Endothelial cell of umbilical vein (primary cell): ENCODE measurements around the gene EFNA5. TPM values are rescaled to one million over a fixed set of nuclear protein-coding genes. Genes with fewer than 3 reads are reported as not detected.

Experiments used
- BruUV-seq: library from RNA; stranded (reverse); fragments of 400-500 nt; replicated peaks from 2 replicates; lab custom pipeline; 2021; lab: Mats Ljungman, UMichigan
- CTCF ChIA-PET: fragments of 300-600, 350-600 bp; sonication (Branson Sonifier 250); formaldehyde crosslinking; loops from one replicate; lab custom pipeline; 2021; ENCODE audit warnings: antibody characterized with exemption, inconsistent platforms; lab: Charles Lee
- POLR2A ChIA-PET: fragments of 300-600, 350-600 bp; sonication (Branson Sonifier 250); formaldehyde crosslinking; loops from one replicate; lab custom pipeline; 2021; ENCODE audit warnings: antibody characterized with exemption, inconsistent platforms; lab: Charles Lee
- DNase-seq: peaks from one replicate; pipeline ENCODE4 v3.0.0-alpha.2; 2011; ENCODE audit warnings: low read depth, low spot score
- FAIRE-seq: peaks from 2 replicates; lab custom pipeline; 2011; peaks lifted over from hg19 to GRCh38; lab: Jason Lieb, UNC
- H2AFZ ChIP-seq: 2 replicates; pipeline ENCODE4 v1.6.0; 2012; ENCODE audit warnings: low read depth, low read length, control low read depth, inconsistent platforms
- H3K27ac ChIP-seq: 2 replicates; pipeline ENCODE4 v1.5.1; 2011; ENCODE audit warnings: low read depth, mild to moderate bottlenecking, control low read depth, low read length, moderate library complexity; ENCODE audit not compliant: insufficient read depth
- H3K27me3 ChIP-seq, 2 experiments: 2 replicates each; pipeline versions ENCODE4 v1.6.0 to v1.6.1; 2011; ENCODE audit warnings: low read length in 2 of 2, mixed read lengths in 1 of 2; ENCODE audit not compliant: control insufficient read depth in 2 of 2, insufficient read depth in 2 of 2
- H3K36me3 ChIP-seq, 2 experiments: 2 replicates in 1 of 2; 3 replicates in 1 of 2; pipeline ENCODE4 v1.5.1; 2011; ENCODE audit warnings: low read length in 2 of 2, mild to moderate bottlenecking in 1 of 2, moderate library complexity in 1 of 2; ENCODE audit not compliant: control insufficient read depth in 2 of 2, insufficient read depth in 2 of 2; ENCODE audit errors: extremely low read depth in 1 of 2
- H3K4me1 ChIP-seq: 3 replicates; pipeline ENCODE4 v1.5.1; 2011; ENCODE audit warnings: mild to moderate bottlenecking, low read length; ENCODE audit not compliant: control insufficient read depth, insufficient read depth; ENCODE audit errors: extremely low read depth
- H3K4me2 ChIP-seq: 2 replicates; pipeline ENCODE4 v1.6.1; 2011; ENCODE audit warnings: low read length, control low read depth, mixed read lengths; ENCODE audit not compliant: insufficient read depth
- H3K4me3 ChIP-seq, 3 experiments: fragments of 200-600 bp in 1 of 3; sonication (generic), shearing (Covaris generic) in 1 of 3; replicated peaks in 1 of 3; 2 replicates each; pipeline ENCODE4 v1.5.1; 2011 to 2016; ENCODE audit warnings: control low read depth in 3 of 3, low read length in 3 of 3, mild to moderate bottlenecking in 2 of 3, inconsistent platforms in 1 of 3, low read depth in 1 of 3, moderate library complexity in 1 of 3; ENCODE audit not compliant: insufficient read depth in 1 of 3
- H3K79me2 ChIP-seq: 2 replicates; pipeline ENCODE4 v1.6.0; 2012; ENCODE audit warnings: low read length, inconsistent platforms; ENCODE audit not compliant: control insufficient read depth, insufficient read depth
- H3K9ac ChIP-seq: replicated peaks from 2 replicates; pipeline ENCODE3; 2011; ENCODE audit warnings: low read length, control low read depth; ENCODE audit not compliant: insufficient read depth; ENCODE audit errors: extremely low read depth
- H3K9me1 ChIP-seq: replicated peaks from 3 replicates; pipeline ENCODE4 v1.6.0; 2011; ENCODE audit warnings: mild to moderate bottlenecking, low read length; ENCODE audit not compliant: control insufficient read depth, insufficient read depth; ENCODE audit errors: extremely low read depth
- H3K9me3 ChIP-seq: replicated peaks from 2 replicates; pipeline ENCODE4 v1.5.1; 2012; ENCODE audit warnings: low read length, inconsistent platforms; ENCODE audit not compliant: control insufficient read depth, insufficient read depth
- H4K20me1 ChIP-seq: replicated peaks from 2 replicates; pipeline ENCODE3; 2011; ENCODE audit warnings: mild to moderate bottlenecking, low read length; ENCODE audit not compliant: control insufficient read depth, insufficient read depth; ENCODE audit errors: extremely low read depth
- EZH2 ChIP-seq: IDR thresholded peaks from 2 replicates; pipeline ENCODE4 v1.6.1; 2012; ENCODE audit warnings: borderline replicate concordance, low read depth, mild to moderate bottlenecking, moderate library complexity, low read length, inconsistent platforms; ENCODE audit not compliant: severe bottlenecking
- FOS ChIP-seq: IDR thresholded peaks from 2 replicates; pipeline ENCODE4 v1.6.1; 2011; ENCODE audit warnings: mild to moderate bottlenecking, low read length, moderate library complexity, borderline replicate concordance; ENCODE audit not compliant: insufficient read depth
- GATA2 ChIP-seq: IDR thresholded peaks from 2 replicates; pipeline ENCODE4 v1.7.0; 2011; ENCODE audit warnings: low read depth, mild to moderate bottlenecking, moderate library complexity, mixed read lengths, low read length; ENCODE audit not compliant: insufficient read length, insufficient read depth
- JUN ChIP-seq: IDR thresholded peaks from 2 replicates; pipeline ENCODE4 v1.6.1; 2011; ENCODE audit warnings: borderline replicate concordance, low read depth; ENCODE audit not compliant: insufficient read length, insufficient read depth
- MYC ChIP-seq: IDR thresholded peaks from one replicate; pipeline ENCODE4 v1.6.1; 2011; ENCODE audit warnings: mild to moderate bottlenecking, low read depth, low read length
- POLR2A ChIP-seq: IDR thresholded peaks from 2 replicates; pipeline ENCODE4 v1.6.1; 2012; ENCODE audit warnings: low read depth, mild to moderate bottlenecking, control low read depth, low read length
- POLR2AphosphoS5 ChIP-seq: IDR thresholded peaks from 2 replicates; pipeline ENCODE4 v1.6.1; 2012; ENCODE audit warnings: low read depth, mild to moderate bottlenecking, control low read depth, low read length, moderate library complexity; ENCODE audit not compliant: insufficient read depth
- dilution Hi-C: fragments of 300-500 bp; cut with MboI; formaldehyde crosslinking; loops from one replicate; pipeline ENCODE4 v1.15.0; 2019; ENCODE audit warnings: low sequenced_read_pairs; ENCODE audit not compliant: extremely low pct_ligation_motif_present
- intact Hi-C: fragments of 100-400 bp; cut with micrococcal nuclease; formaldehyde crosslinking; loops from one replicate; pipeline ENCODE4 v1.10.0; 2022
- polyA plus RNA-seq, 4 experiments: library from polyadenylated mRNA; depleted of rRNA in 3 of 4; stranded (reverse) in 3 of 4; unstranded in 1 of 4; fragments of >200 nt; gene quantifications; 2 replicates each; pipeline versions ENCODE4 v1.2.1 to v1.2.3, GENCODE V29; 2011 to 2012; ENCODE audit warnings: missing spikeins in 1 of 4
- total RNA-seq: library from RNA; stranded (reverse); gene quantifications from 2 replicates; pipeline ENCODE4 v1.2.3, GENCODE V29; 2021
- TF ChIP-seq, protein P1 (sequence below), 2 donors: IDR thresholded peaks; 1 replicate in 1 of 2; 2 replicates in 1 of 2; pipeline ENCODE4 v1.5.1; 2011; ENCODE audit warnings: low read length in 2 of 2, mild to moderate bottlenecking in 2 of 2, moderate library complexity in 2 of 2, control low read depth in 1 of 2, inconsistent platforms in 1 of 2, low read depth in 1 of 2; ENCODE audit not compliant: insufficient read depth in 1 of 2; ENCODE audit errors: extremely low read depth in 1 of 2
- TF ChIP-seq, protein P2 (sequence below): IDR thresholded peaks from 2 replicates; pipeline ENCODE4 v1.6.1; 2011; ENCODE audit not compliant: insufficient read depth, insufficient read length

EFNA5 gene
- total and polyA plus RNA-seq, 2 donors (not counting 3 experiments of a cell fraction or from before 2014, with no cell fraction given) = 13.6 to 22.1 TPM

DNA sequence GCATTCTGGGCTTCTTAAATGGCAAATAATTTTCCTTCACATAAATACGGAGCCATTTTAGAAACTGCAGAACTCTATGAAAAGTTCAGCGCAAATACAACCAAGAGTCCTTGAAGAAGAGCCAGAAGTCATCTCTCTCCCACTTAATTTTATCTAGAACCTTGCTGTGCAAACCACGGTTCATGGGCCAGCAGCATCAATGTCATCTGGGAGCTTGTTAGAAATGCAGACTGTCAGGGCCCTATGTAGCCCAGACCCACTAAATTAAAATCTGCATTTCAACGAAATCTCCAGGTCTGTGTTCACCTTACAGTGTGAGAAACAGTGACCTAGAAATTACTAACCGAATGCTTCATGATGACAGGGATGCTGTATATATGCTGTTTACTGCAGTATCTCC is 12.2 kb downstream of the EFNA5 start:
- TF ChIP-seq, protein P1, sequence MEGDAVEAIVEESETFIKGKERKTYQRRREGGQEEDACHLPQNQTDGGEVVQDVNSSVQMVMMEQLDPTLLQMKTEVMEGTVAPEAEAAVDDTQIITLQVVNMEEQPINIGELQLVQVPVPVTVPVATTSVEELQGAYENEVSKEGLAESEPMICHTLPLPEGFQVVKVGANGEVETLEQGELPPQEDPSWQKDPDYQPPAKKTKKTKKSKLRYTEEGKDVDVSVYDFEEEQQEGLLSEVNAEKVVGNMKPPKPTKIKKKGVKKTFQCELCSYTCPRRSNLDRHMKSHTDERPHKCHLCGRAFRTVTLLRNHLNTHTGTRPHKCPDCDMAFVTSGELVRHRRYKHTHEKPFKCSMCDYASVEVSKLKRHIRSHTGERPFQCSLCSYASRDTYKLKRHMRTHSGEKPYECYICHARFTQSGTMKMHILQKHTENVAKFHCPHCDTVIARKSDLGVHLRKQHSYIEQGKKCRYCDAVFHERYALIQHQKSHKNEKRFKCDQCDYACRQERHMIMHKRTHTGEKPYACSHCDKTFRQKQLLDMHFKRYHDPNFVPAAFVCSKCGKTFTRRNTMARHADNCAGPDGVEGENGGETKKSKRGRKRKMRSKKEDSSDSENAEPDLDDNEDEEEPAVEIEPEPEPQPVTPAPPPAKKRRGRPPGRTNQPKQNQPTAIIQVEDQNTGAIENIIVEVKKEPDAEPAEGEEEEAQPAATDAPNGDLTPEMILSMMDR (IDR thresholded peaks at IDR 0.05; ENCODE audit: extremely low read depth in 1 of 2, insufficient read depth in 1 of 2, low read depth in 1 of 2, low read length in 2 of 2) = no peak
- TF ChIP-seq, protein P2, sequence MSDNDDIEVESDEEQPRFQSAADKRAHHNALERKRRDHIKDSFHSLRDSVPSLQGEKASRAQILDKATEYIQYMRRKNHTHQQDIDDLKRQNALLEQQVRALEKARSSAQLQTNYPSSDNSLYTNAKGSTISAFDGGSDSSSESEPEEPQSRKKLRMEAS = no peak
- TF ChIP-seq POLR2AphosphoS5 (no peak), GATA2 (no peak), FOS (no peak), POLR2A (no peak), JUN (no peak), EZH2 (no peak), MYC (no peak)
- ChIA-PET POLR2A (no interaction called here), CTCF (interaction anchor here (1.8 kb wide), 1 partner anchor 86 kb away, joined by 7 read pairs; no protein-coding TSS in a partner anchor)
- no peak for DNase-seq
- Histone ChIP-seq H3K36me3 (no peaks in the 10 kb centered on the region), H3K79me2 (peaks cover 29% of the 10 kb centered on the region), H3K4me2 (no peak overlapping the region), H2AFZ (no peak overlapping the region), H3K9me1 (no peaks in the 10 kb centered on the region), H4K20me1 (no peaks in the 10 kb centered on the region), H3K4me3 (no peak overlapping the region), H3K9me3 (no peaks in the 10 kb centered on the region), H3K4me1 (no peaks in the 10 kb centered on the region), H3K27ac (no peak overlapping the region), H3K27me3 (no peaks in the 10 kb centered on the region), H3K9ac (no peak overlapping the region)
- intact Hi-C loops (no loop called here), dilution Hi-C loops (no loop called here)
- BruUV-seq = no TSS peak
- no peak for FAIRE-seq
